ENCODE results near the gene ARHGEF37. TPM values are rescaled to one million over a fixed set of nuclear protein-coding genes. Genes with fewer than 3 reads are reported as not detected.
A peak's percentile ranks its signal among the peaks of the same experiment; 100 is the strongest.

Gene ARHGEF37
- total and polyA plus RNA-seq, 9 of the 15 experiments (the other 6 are each of a cell fraction or from before 2014, with no cell fraction given), result 0.01 to 0.27 (median 0.05) TPM

- intact Hi-C loops (cut with micrococcal nuclease), result loop anchor here (1.0 to 5.0 kb wide), 5 partner anchors 140 to 353 kb away; no protein-coding TSS in a partner anchor
- Histone ChIP-seq H3K9me1 (ENCODE audit: control insufficient read depth, insufficient read depth, low read length) (no peaks in the 10 kb centered on the region), H3K4me2 (ENCODE audit: insufficient read depth, low read length) (no peak overlapping the region), H3K27me3 (ENCODE audit: control insufficient read depth in 2 of 2, insufficient read depth in 2 of 2, low read length in 2 of 2) (no peaks in the 10 kb centered on the region), H3K27ac (ENCODE audit: extremely low read depth, low read depth, low read length) (no peak overlapping the region), H3K36me3 (ENCODE audit: control insufficient read depth, insufficient read depth, low read length) (no peaks in the 10 kb centered on the region), H3K4me3 (no peak overlapping the region), H3K9ac (ENCODE audit: insufficient read depth in 1 of 2, low read depth in 2 of 2, low read length in 2 of 2) (no peak overlapping the region), H3K4me1 (replicated peaks in 1 of 2; ENCODE audit: control insufficient read depth in 2 of 2, insufficient read depth in 2 of 2, low read length in 2 of 2) (peaks cover 28 to 30% of the 10 kb centered on the region in 2 experiments), H3K9me3 (replicated peaks; ENCODE audit: control insufficient read depth, insufficient read depth, low read depth, low read length) (no peaks in the 10 kb centered on the region), H3K79me2 (ENCODE audit: control insufficient read depth, insufficient read depth, low read length) (no peaks in the 10 kb centered on the region), H2AFZ (ENCODE audit: low read depth, low read length) (0 out of 2 replicates have a peak overlapping the region, but pooled peaks have one; percentile 46), H4K20me1 (replicated peaks; ENCODE audit: control insufficient read depth, insufficient read depth, low read length) (no peaks in the 10 kb centered on the region)
- DNase-seq (ENCODE audit: extremely low read depth in 1 of 4, low spot score in 3 of 4) (peak; percentile 55 to 72 (median 64)), FAIRE-seq (peak; percentile 77), ATAC-seq (peak; percentile 55)
- in situ Hi-C loops (cut with MboI), result loop anchor here (5.0 to 10.0 kb wide), 3 partner anchors 190 to 578 kb away; no protein-coding TSS in a partner anchor
- ChIA-PET POLR2A (interaction anchor here (0.6 to 1.3 kb wide), 3 partner anchors 13 to 192 kb away, joined by 3 to 9 read pairs (median 4); no protein-coding TSS in a partner anchor), CTCF (ENCODE audit: low intra/inter-chr PET ratio) (interaction anchor here (0.6 to 5.7 kb wide), 8 partner anchors 93 to 582 kb away, joined by 3 to 108 read pairs (median 4); partner anchors contain the start of gene PPARGC1B)
- no TSS peak for BruUV-seq (replicated peaks)
- 27% methylated on average over 6 of the region's 6 CpGs for WGBS (ENCODE audit: insufficient coverage, low coverage, missing lambda C conversion rate)
- TF ChIP-seq ZNF668 (CRISPR knock-in tag; IDR thresholded peaks at IDR 0.05) (no peak), CTBP1 (IDR thresholded peaks at IDR 0.05; ENCODE audit: borderline replicate concordance) (peak; percentile 19; the same call in 1 of the 2 replicates), ZNF24 (IDR thresholded peaks at IDR 0.05) (0 out of 2 replicates have a peak, but pooled peaks have one; percentile 32), ZNF518B (CRISPR knock-in tag; IDR thresholded peaks at IDR 0.05) (no peak), EP400 (IDR thresholded peaks at IDR 0.05) (no peak), PCBP2 (IDR thresholded peaks at IDR 0.05; ENCODE audit: low read depth, low read length, poor library complexity, severe bottlenecking) (no peak), CEBPG (CRISPR knock-in tag; IDR thresholded peaks at IDR 0.05) (no peak), CEBPG (tag; conservative IDR thresholded peaks at IDR 0.05 in 1 of 2, IDR thresholded peaks at IDR 0.05 in 1 of 2) (no peak), TCF7 (IDR thresholded peaks at IDR 0.05; ENCODE audit: borderline replicate concordance) (no peak), ILF3 (IDR thresholded peaks at IDR 0.05; ENCODE audit: borderline replicate concordance) (no peak), PML (IDR thresholded peaks at IDR 0.05; ENCODE audit: low read length) (no peak), STAG1 (CRISPR knock-in tag; IDR thresholded peaks at IDR 0.05; ENCODE audit: borderline replicate concordance) (peak; percentile 81; the same call in 1 of the 2 replicates), RBM34 (IDR thresholded peaks at IDR 0.05; ENCODE audit: borderline replicate concordance, insufficient read depth, low read length) (no peak), MEF2A (IDR thresholded peaks at IDR 0.05; ENCODE audit: control insufficient read depth, low read depth, low read length) (no peak), STAT5A (IDR thresholded peaks at IDR 0.05; ENCODE audit: borderline replicate concordance, low read length) (no peak)
- TF ChIP-seq, protein P1, sequence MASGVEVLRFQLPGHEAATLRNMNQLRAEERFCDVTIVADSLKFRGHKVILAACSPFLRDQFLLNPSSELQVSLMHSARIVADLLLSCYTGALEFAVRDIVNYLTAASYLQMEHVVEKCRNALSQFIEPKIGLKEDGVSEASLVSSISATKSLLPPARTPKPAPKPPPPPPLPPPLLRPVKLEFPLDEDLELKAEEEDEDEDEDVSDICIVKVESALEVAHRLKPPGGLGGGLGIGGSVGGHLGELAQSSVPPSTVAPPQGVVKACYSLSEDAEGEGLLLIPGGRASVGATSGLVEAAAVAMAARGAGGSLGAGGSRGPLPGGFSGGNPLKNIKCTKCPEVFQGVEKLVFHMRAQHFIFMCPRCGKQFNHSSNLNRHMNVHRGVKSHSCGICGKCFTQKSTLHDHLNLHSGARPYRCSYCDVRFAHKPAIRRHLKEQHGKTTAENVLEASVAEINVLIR (CRISPR knock-in tag; IDR thresholded peaks at IDR 0.05), result no peak
- TF ChIP-seq, protein P2, sequence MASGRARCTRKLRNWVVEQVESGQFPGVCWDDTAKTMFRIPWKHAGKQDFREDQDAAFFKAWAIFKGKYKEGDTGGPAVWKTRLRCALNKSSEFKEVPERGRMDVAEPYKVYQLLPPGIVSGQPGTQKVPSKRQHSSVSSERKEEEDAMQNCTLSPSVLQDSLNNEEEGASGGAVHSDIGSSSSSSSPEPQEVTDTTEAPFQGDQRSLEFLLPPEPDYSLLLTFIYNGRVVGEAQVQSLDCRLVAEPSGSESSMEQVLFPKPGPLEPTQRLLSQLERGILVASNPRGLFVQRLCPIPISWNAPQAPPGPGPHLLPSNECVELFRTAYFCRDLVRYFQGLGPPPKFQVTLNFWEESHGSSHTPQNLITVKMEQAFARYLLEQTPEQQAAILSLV (tag; IDR thresholded peaks at IDR 0.05), result no peak
Observed at GRCh38 chr5:149636861-149637246, 55.6 kb downstream of the ARHGEF37 start.

Measured in K562 (cell line).